ENCODE data around the gene TYK2.

DNA sequence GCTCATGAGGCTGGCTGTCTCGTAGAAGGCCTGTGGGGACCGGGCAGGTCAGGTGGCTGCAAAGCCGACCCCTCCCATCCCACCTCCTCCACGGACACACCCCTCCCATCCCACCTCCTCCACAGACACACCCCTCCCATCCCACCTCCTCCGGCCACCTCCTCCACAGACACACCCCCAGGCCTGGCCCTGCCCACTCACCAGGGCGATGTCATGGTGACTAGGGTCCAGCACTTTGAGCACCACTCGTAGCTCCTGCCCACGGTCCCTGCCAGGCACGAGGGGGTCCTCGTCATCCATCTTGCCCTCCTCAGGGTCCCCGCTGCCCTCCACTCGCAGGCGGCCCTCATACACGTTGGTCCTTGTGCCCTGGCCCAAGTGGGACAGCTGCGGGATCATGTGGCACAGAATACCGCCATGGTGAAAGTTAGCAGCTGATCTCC, 18.8 kb downstream of the TYK2 start:
- TF ChIP-seq, protein P1, sequence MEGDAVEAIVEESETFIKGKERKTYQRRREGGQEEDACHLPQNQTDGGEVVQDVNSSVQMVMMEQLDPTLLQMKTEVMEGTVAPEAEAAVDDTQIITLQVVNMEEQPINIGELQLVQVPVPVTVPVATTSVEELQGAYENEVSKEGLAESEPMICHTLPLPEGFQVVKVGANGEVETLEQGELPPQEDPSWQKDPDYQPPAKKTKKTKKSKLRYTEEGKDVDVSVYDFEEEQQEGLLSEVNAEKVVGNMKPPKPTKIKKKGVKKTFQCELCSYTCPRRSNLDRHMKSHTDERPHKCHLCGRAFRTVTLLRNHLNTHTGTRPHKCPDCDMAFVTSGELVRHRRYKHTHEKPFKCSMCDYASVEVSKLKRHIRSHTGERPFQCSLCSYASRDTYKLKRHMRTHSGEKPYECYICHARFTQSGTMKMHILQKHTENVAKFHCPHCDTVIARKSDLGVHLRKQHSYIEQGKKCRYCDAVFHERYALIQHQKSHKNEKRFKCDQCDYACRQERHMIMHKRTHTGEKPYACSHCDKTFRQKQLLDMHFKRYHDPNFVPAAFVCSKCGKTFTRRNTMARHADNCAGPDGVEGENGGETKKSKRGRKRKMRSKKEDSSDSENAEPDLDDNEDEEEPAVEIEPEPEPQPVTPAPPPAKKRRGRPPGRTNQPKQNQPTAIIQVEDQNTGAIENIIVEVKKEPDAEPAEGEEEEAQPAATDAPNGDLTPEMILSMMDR (IDR thresholded peaks at IDR 0.05): no peak
- TF ChIP-seq, protein P2, sequence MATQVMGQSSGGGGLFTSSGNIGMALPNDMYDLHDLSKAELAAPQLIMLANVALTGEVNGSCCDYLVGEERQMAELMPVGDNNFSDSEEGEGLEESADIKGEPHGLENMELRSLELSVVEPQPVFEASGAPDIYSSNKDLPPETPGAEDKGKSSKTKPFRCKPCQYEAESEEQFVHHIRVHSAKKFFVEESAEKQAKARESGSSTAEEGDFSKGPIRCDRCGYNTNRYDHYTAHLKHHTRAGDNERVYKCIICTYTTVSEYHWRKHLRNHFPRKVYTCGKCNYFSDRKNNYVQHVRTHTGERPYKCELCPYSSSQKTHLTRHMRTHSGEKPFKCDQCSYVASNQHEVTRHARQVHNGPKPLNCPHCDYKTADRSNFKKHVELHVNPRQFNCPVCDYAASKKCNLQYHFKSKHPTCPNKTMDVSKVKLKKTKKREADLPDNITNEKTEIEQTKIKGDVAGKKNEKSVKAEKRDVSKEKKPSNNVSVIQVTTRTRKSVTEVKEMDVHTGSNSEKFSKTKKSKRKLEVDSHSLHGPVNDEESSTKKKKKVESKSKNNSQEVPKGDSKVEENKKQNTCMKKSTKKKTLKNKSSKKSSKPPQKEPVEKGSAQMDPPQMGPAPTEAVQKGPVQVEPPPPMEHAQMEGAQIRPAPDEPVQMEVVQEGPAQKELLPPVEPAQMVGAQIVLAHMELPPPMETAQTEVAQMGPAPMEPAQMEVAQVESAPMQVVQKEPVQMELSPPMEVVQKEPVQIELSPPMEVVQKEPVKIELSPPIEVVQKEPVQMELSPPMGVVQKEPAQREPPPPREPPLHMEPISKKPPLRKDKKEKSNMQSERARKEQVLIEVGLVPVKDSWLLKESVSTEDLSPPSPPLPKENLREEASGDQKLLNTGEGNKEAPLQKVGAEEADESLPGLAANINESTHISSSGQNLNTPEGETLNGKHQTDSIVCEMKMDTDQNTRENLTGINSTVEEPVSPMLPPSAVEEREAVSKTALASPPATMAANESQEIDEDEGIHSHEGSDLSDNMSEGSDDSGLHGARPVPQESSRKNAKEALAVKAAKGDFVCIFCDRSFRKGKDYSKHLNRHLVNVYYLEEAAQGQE (IDR thresholded peaks at IDR 0.05; ENCODE audit: insufficient read depth in 1 of 2, low read depth in 2 of 2, low read length in 1 of 2): no peak
